Activated CD8-positive, alpha-beta T cell treated with anti-CD3 and anti-CD28 coated beads for 36 hours (primary cell): Measurements from ENCODE around the gene GPR155. TPM values are rescaled to one million over a fixed set of nuclear protein-coding genes. Genes with fewer than 3 reads are reported as not detected.

Source experiments
- ATAC-seq: fragments of 200-7000 bp; cut with Tn5 transposase; one replicate; pipeline ENCODE4 v1.10.0; 2021; ENCODE audit warnings: mild to moderate bottlenecking, moderate library complexity
- CTCF ChIA-PET: fragments of 350-600 bp; sonication (Branson Sonifier 250); formaldehyde crosslinking; loops from one replicate; lab custom pipeline; 2021; ENCODE audit warnings: antibody characterized with exemption; lab: Charles Lee
- POLR2A ChIA-PET: fragments of 350-600 bp; sonication (Branson Sonifier 250); formaldehyde crosslinking; loops from one replicate; lab custom pipeline; 2021; ENCODE audit warnings: antibody characterized with exemption; lab: Charles Lee
- DNase-seq: peaks from one replicate; pipeline ENCODE4 v3.0.0-alpha.2; 2020
- H3K27ac Mint-ChIP-seq: one replicate; pipeline ENCODE4 v1.8.0; 2021; ENCODE audit warnings: mild to moderate bottlenecking, mixed read lengths
- H3K27me3 Mint-ChIP-seq: one replicate; pipeline ENCODE4 v1.8.0; 2021; ENCODE audit warnings: mixed read lengths
- H3K36me3 Mint-ChIP-seq: one replicate; pipeline ENCODE4 v1.8.0; 2021; ENCODE audit warnings: low read depth, mixed read lengths
- H3K4me1 Mint-ChIP-seq: one replicate; pipeline ENCODE4 v1.8.0; 2021; ENCODE audit warnings: low read depth, mixed read lengths
- H3K4me3 Mint-ChIP-seq: one replicate; pipeline ENCODE4 v1.8.0; 2021; ENCODE audit warnings: mild to moderate bottlenecking, moderate library complexity, mixed read lengths
- H3K9me3 Mint-ChIP-seq: one replicate; pipeline ENCODE4 v1.8.0; 2021; ENCODE audit warnings: mixed read lengths
- CTCF ChIP-seq: fragments of 200-600 bp; IDR thresholded peaks from one replicate; pipeline ENCODE4 v1.8.0; 2022; ENCODE audit warnings: antibody characterized with exemption, mild to moderate bottlenecking
- intact Hi-C: fragments of 100-400 bp; cut with micrococcal nuclease; formaldehyde crosslinking; loops from one replicate; pipeline ENCODE4 v1.10.0; 2022
- total RNA-seq, 2 experiments: library from RNA; stranded (reverse); gene quantifications; one replicate each; pipeline ENCODE4 v1.2.3, GENCODE V29; 2021

GPR155 gene
- total RNA-seq, 2 experiments from 2014 or later = 13.3 to 15.3 TPM

- no peak for DNase-seq
These were observed 9.1 kb downstream of the GPR155 start for GRCh38 chr2:174477759-174478158.

GRCh38 chr2:174473796-174474195 is 13.0 kb downstream of the GPR155 start:
- Mint-ChIP-seq H3K27ac (no peak overlapping the region), H3K4me3 (no peak overlapping the region), H3K27me3 (no peaks in the 10 kb centered on the region), H3K9me3 (no peaks in the 10 kb centered on the region), H3K36me3 (peaks cover 8% of the 10 kb centered on the region), H3K4me1 (peaks cover 8% of the 10 kb centered on the region)
- no peak for DNase-seq
- no peak for ATAC-seq
- intact Hi-C loops = no loop called here
- CTCF ChIA-PET = interaction anchor here (1.2 to 8.6 kb wide), 4 partner anchors 10 to 73 kb away, joined by 3 to 52 read pairs (median 20); partner anchors contain the start of gene GPR155
- POLR2A ChIA-PET = interaction anchor here (1.2 to 1.6 kb wide), 2 partner anchors 13 to 99 kb away, joined by 5 to 6 read pairs; partner anchors contain the start of gene GPR155
- TF ChIP-seq CTCF = no peak

More at GRCh38 chr2:174477759-174478158, 9.1 kb downstream of the GPR155 start:
- Mint-ChIP-seq H3K4me3 (no peak overlapping the region), H3K36me3 (peaks cover 15% of the 10 kb centered on the region), H3K4me1 (peaks cover 18% of the 10 kb centered on the region), H3K27me3 (no peaks in the 10 kb centered on the region), H3K27ac (no peak overlapping the region), H3K9me3 (no peaks in the 10 kb centered on the region)
- ChIA-PET POLR2A (interaction anchor here (1.0 to 2.0 kb wide), 2 partner anchors 12 to 78 kb away, joined by 3 to 4 read pairs; no protein-coding TSS in a partner anchor), CTCF (interaction anchor here (1.0 to 8.6 kb wide), 4 partner anchors 9 to 69 kb away, joined by 3 to 52 read pairs (median 5); partner anchors contain the start of gene GPR155)
- intact Hi-C loops = no loop called here
- no peak for ATAC-seq
- no peak for TF ChIP-seq CTCF

GRCh38 chr2:174465327-174465726 is 21.5 kb downstream of the GPR155 start:
- Mint-ChIP-seq H3K4me1 (no peaks in the 10 kb centered on the region), H3K36me3 (peaks cover 10% of the 10 kb centered on the region), H3K9me3 (no peaks in the 10 kb centered on the region), H3K27ac (no peak overlapping the region), H3K4me3 (no peak overlapping the region), H3K27me3 (no peaks in the 10 kb centered on the region)
- intact Hi-C loops = no loop called here
- no peak for DNase-seq
- CTCF ChIA-PET = interaction anchor here (1.0 to 1.8 kb wide), 5 partner anchors 19 to 234 kb away, joined by 3 to 5 read pairs (median 4); no protein-coding TSS in a partner anchor
- POLR2A ChIA-PET = interaction anchor here (0.9 to 1.2 kb wide), 3 partner anchors 12 to 57 kb away, joined by 3 read pairs; no protein-coding TSS in a partner anchor
- no peak for TF ChIP-seq CTCF
- ATAC-seq = no peak

- no peaks in the 10 kb centered on the region for H3K4me1 Mint-ChIP-seq
- no peak for TF ChIP-seq CTCF
- ChIA-PET POLR2A (no interaction called here), CTCF (interaction anchor here (0.7 to 5.2 kb wide), 16 partner anchors 11 to 236 kb away, joined by 3 to 136 read pairs (median 18); partner anchors contain the start of gene GPR155)
- H3K4me3 Mint-ChIP-seq = no peak overlapping the region
- ATAC-seq (no peak), DNase-seq (no peak)
- intact Hi-C loops = loop anchor here (5.0 kb wide), 2 partner anchors 86 to 226 kb away; no protein-coding TSS in a partner anchor
- no peak overlapping the region for H3K27ac Mint-ChIP-seq
- H3K9me3 Mint-ChIP-seq = no peaks in the 10 kb centered on the region
- peaks cover 2% of the 10 kb centered on the region for H3K36me3 Mint-ChIP-seq
- no peaks in the 10 kb centered on the region for H3K27me3 Mint-ChIP-seq
These were observed 25.6 kb downstream of the GPR155 start for GRCh38 chr2:174461221-174461620.

GRCh38 chr2:174454566-174454965 is 32.3 kb downstream of the GPR155 start:
- no peak for TF ChIP-seq CTCF
- CTCF ChIA-PET = interaction anchor here (0.6 kb wide), 1 partner anchor 155 kb away, joined by 3 read pairs; no protein-coding TSS in a partner anchor
- no peak overlapping the region for H3K27ac Mint-ChIP-seq
- H3K27me3 Mint-ChIP-seq = no peaks in the 10 kb centered on the region
- H3K4me3 Mint-ChIP-seq = no peak overlapping the region
- peaks cover 7% of the 10 kb centered on the region for H3K4me1 Mint-ChIP-seq
- POLR2A ChIA-PET = no interaction called here
- no peak for DNase-seq
- ATAC-seq = no peak
- H3K9me3 Mint-ChIP-seq = no peaks in the 10 kb centered on the region
- intact Hi-C loops = no loop called here
- H3K36me3 Mint-ChIP-seq = peaks cover 13% of the 10 kb centered on the region
